ENCODE measurements around the gene PLCH2. TPM values are rescaled to one million over a fixed set of nuclear protein-coding genes. Genes with fewer than 3 reads are reported as not detected.

PLCH2 gene
- total RNA-seq, 4 donors from 2014 or later, result 83.3 to 324 (median 130) TPM

- peaks cover 99% of the 10 kb centered on the region for H3K27me3 ChIP-seq
- TF ChIP-seq, protein P1, sequence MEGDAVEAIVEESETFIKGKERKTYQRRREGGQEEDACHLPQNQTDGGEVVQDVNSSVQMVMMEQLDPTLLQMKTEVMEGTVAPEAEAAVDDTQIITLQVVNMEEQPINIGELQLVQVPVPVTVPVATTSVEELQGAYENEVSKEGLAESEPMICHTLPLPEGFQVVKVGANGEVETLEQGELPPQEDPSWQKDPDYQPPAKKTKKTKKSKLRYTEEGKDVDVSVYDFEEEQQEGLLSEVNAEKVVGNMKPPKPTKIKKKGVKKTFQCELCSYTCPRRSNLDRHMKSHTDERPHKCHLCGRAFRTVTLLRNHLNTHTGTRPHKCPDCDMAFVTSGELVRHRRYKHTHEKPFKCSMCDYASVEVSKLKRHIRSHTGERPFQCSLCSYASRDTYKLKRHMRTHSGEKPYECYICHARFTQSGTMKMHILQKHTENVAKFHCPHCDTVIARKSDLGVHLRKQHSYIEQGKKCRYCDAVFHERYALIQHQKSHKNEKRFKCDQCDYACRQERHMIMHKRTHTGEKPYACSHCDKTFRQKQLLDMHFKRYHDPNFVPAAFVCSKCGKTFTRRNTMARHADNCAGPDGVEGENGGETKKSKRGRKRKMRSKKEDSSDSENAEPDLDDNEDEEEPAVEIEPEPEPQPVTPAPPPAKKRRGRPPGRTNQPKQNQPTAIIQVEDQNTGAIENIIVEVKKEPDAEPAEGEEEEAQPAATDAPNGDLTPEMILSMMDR (IDR thresholded peaks at IDR 0.05), result no peak
- TF ChIP-seq POLR2AphosphoS5 (IDR thresholded peaks at IDR 0.05), result no peak
- TF ChIP-seq EP300 (IDR thresholded peaks at IDR 0.05), result no peak
- no peak for TF ChIP-seq POLR2A (IDR thresholded peaks at IDR 0.05)
These were observed 9.0 kb upstream of the PLCH2 start for GRCh38 chr1:2466958-2467554.

DNA sequence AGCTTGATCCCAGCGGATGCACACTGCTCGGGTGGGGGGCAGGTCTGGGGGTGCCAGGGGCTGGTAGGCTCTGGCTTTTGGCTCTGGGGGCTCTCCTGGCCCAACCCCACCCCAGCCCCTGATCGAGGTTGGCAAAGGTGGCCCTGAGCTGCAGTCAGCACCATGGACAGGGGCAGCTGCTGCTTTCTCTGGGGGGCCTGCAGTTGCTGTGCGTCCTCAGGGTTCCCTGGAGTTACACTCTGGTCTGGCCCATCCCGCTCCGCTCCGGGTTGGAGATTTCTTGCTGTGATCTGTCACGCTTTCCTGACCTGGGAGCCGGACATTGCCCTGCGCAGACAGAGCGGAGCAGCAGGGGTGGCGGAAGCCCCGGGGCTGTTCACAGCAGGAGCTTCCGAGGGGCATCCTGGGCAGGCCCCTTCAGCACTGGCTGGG lies 8.0 kb upstream of the PLCH2 start:
- Histone ChIP-seq H3K4me1 (peaks cover 19% of the 10 kb centered on the region), H3K9me3 (no peaks in the 10 kb centered on the region), H3K4me3 (no peak overlapping the region), H3K36me3 (no peaks in the 10 kb centered on the region), H3K27me3 (peaks cover 100% of the 10 kb centered on the region), H3K27ac (no peak overlapping the region)
- TF ChIP-seq POLR2A (IDR thresholded peaks at IDR 0.05), result no peak
- no peak for TF ChIP-seq POLR2AphosphoS5 (IDR thresholded peaks at IDR 0.05)
- TF ChIP-seq, protein P1 (IDR thresholded peaks at IDR 0.05), result no peak
- no peak for TF ChIP-seq EP300 (IDR thresholded peaks at IDR 0.05)
- 33% methylated on average over 3 of the region's 14 CpGs for WGBS
- DNase-seq (ENCODE audit: low spot score in 2 of 2), result no peak

More at GRCh38 chr1:2466958-2467554, 9.0 kb upstream of the PLCH2 start:
- no peak for DNase-seq (ENCODE audit: low spot score in 2 of 2)
- 67% methylated on average over 1 of the region's 30 CpGs for WGBS
- H3K9me3 ChIP-seq, result no peaks in the 10 kb centered on the region
- H3K36me3 ChIP-seq, result no peaks in the 10 kb centered on the region
- H3K4me3 ChIP-seq, result peak overlapping the region; percentile 31
- H3K27ac ChIP-seq, result no peak overlapping the region
- H3K4me1 ChIP-seq, result peaks cover 19% of the 10 kb centered on the region

GRCh38 chr1:2468540-2468939 lies 7.5 kb upstream of the PLCH2 start:
- Histone ChIP-seq H3K4me1 (peaks cover 19% of the 10 kb centered on the region), H3K9me3 (no peaks in the 10 kb centered on the region), H3K27ac (no peak overlapping the region), H3K27me3 (peaks cover 97% of the 10 kb centered on the region), H3K4me3 (no peak overlapping the region), H3K36me3 (no peaks in the 10 kb centered on the region)
- WGBS, result 61% methylated on average over 6 of the region's 10 CpGs
- DNase-seq (ENCODE audit: low spot score in 2 of 2), result no peak
- TF ChIP-seq EP300 (IDR thresholded peaks at IDR 0.05) (no peak), POLR2A (IDR thresholded peaks at IDR 0.05) (no peak), POLR2AphosphoS5 (IDR thresholded peaks at IDR 0.05) (no peak)
- TF ChIP-seq, protein P1 (IDR thresholded peaks at IDR 0.05), result no peak

DNA sequence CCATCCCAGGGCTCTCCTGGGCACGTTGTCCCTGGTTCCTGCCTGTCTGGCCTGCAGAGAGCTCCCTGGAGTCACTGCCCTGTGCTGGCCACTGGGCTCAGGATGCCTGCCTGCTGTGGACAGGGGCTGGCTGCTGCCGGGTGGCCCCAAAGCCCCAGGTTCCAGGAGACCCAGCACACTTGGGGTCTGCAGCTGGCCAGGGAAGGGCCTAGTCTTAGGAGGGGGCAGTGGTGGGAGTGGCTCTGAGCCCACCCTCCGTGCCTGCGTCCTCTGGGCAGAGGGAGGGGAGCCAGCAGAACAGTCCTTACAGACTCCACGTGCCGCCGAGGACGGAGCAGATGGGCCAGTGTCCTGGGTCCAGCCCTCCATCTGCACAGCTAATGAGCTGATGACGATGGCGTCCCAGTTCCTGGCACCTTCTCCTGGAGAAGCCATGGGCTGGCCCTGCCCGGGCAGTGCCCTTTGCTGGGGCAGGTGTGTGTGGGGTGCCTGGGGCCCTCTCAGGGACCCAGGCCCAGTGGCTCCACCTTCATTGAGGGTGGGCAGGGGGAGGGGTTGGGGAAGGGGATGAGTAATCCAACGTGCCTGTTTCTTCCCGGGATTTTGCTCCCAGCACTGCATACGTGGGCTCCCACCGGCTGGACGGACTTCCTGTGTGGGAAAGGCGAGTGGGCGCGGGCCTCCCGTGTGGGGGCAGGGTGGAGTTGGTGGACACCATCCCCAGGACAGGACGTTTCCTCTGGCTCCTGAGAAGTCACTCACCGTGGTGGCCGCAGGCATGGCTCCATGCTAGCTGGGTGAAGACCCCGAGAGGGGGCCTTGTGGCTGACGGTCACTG lies 6.8 kb upstream of the PLCH2 start:
- no peaks in the 10 kb centered on the region for H3K36me3 ChIP-seq
- H3K4me3 ChIP-seq, result no peak overlapping the region
- WGBS, result 40% methylated on average over 1 of the region's 25 CpGs
- no peak for DNase-seq (ENCODE audit: low spot score in 2 of 2)
- peaks cover 19% of the 10 kb centered on the region for H3K4me1 ChIP-seq
- TF ChIP-seq EP300 (IDR thresholded peaks at IDR 0.05) (no peak), POLR2A (IDR thresholded peaks at IDR 0.05) (no peak), POLR2AphosphoS5 (IDR thresholded peaks at IDR 0.05) (no peak)
- TF ChIP-seq, protein P1 (IDR thresholded peaks at IDR 0.05), result no peak
- H3K9me3 ChIP-seq, result no peaks in the 10 kb centered on the region
- peaks cover 94% of the 10 kb centered on the region for H3K27me3 ChIP-seq
- no peak overlapping the region for H3K27ac ChIP-seq
